Measurements from ENCODE around the gene DHCR7.

DHCR7 gene

GRCh38 chr11:71466358-71466757, 18.2 kb upstream of the DHCR7 start:
- H3K27me3 ChIP-seq (ENCODE audit: control insufficient read depth, low read length): no peaks in the 10 kb centered on the region
- TF ChIP-seq, protein P1, sequence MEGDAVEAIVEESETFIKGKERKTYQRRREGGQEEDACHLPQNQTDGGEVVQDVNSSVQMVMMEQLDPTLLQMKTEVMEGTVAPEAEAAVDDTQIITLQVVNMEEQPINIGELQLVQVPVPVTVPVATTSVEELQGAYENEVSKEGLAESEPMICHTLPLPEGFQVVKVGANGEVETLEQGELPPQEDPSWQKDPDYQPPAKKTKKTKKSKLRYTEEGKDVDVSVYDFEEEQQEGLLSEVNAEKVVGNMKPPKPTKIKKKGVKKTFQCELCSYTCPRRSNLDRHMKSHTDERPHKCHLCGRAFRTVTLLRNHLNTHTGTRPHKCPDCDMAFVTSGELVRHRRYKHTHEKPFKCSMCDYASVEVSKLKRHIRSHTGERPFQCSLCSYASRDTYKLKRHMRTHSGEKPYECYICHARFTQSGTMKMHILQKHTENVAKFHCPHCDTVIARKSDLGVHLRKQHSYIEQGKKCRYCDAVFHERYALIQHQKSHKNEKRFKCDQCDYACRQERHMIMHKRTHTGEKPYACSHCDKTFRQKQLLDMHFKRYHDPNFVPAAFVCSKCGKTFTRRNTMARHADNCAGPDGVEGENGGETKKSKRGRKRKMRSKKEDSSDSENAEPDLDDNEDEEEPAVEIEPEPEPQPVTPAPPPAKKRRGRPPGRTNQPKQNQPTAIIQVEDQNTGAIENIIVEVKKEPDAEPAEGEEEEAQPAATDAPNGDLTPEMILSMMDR (IDR thresholded peaks at IDR 0.05; ENCODE audit: low read depth, low read length, poor library complexity, severe bottlenecking): no peak
- TF ChIP-seq EZH2phosphoT487 (IDR thresholded peaks at IDR 0.05; ENCODE audit: borderline replicate concordance, low read length): no peak
- no peak overlapping the region for H3K4me3 ChIP-seq (ENCODE audit: low read length)

DNA sequence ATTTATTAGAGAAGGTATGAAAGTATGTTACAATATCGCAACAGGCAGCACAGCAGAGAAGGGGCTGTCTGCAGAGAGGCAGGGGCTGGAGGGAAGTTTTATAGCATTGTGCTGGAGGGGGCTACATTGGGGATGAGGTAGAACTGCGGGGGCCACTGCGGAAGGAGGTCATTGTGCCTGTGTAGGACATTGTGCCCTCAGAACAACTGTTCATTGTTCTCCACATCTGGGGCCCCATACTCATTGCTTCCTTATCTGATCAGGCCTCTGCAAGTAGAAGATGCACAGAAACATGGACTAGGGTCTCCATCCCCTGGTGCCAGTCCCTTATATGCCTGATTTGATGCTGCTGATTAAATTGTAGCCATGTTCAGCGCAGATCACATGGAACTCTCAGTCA, 16.9 kb upstream of the DHCR7 start:
- TF ChIP-seq, protein P1 (IDR thresholded peaks at IDR 0.05; ENCODE audit: low read depth, low read length, poor library complexity, severe bottlenecking): no peak
- TF ChIP-seq EZH2phosphoT487 (IDR thresholded peaks at IDR 0.05; ENCODE audit: borderline replicate concordance, low read length): no peak
- Histone ChIP-seq H3K4me2 (ENCODE audit: low read length) (no peak overlapping the region), H3K4me1 (ENCODE audit: control insufficient read depth, low read length) (no peaks in the 10 kb centered on the region)

More at GRCh38 chr11:71466358-71466757, 18.2 kb upstream of the DHCR7 start:
- no peak overlapping the region for H3K4me2 ChIP-seq (ENCODE audit: low read length)
- H3K36me3 ChIP-seq (ENCODE audit: control insufficient read depth, low read length): peaks cover 36% of the 10 kb centered on the region
- H3K27ac ChIP-seq (ENCODE audit: low read depth, low read length): no peak overlapping the region
- no peaks in the 10 kb centered on the region; the same call in 1 of the 2 replicates for H4K20me1 ChIP-seq (ENCODE audit: control insufficient read depth, insufficient read depth, low read depth, low read length)
- no peaks in the 10 kb centered on the region for H3K4me1 ChIP-seq (ENCODE audit: control insufficient read depth, low read length)
- no peaks in the 10 kb centered on the region for H3K9me3 ChIP-seq (ENCODE audit: control insufficient read depth, insufficient read depth, low read length)
- H3K79me2 ChIP-seq (ENCODE audit: control insufficient read depth, low read length): no peaks in the 10 kb centered on the region
- no peaks in the 10 kb centered on the region for H3F3A ChIP-seq (ENCODE audit: control insufficient read depth, insufficient read depth)
- no peaks in the 10 kb centered on the region for H3K9me2 ChIP-seq (replicated peaks; ENCODE audit: control insufficient read depth, low read length)

GRCh38 chr11:71463331-71464211, 15.4 kb upstream of the DHCR7 start:
- no peaks in the 10 kb centered on the region for H4K20me1 ChIP-seq (ENCODE audit: control insufficient read depth, insufficient read depth, low read depth, low read length)
- H3K9me2 ChIP-seq (replicated peaks; ENCODE audit: control insufficient read depth, low read length): no peaks in the 10 kb centered on the region
- no peaks in the 10 kb centered on the region for H3K4me1 ChIP-seq (ENCODE audit: control insufficient read depth, low read length)
- no peaks in the 10 kb centered on the region for H3K27me3 ChIP-seq (ENCODE audit: control insufficient read depth, low read length)
- no peak overlapping the region for H3K4me2 ChIP-seq (ENCODE audit: low read length)
- peaks cover 62% of the 10 kb centered on the region for H3K36me3 ChIP-seq (ENCODE audit: control insufficient read depth, low read length)
- H3K27ac ChIP-seq (ENCODE audit: low read depth, low read length): no peak overlapping the region
- H3K4me3 ChIP-seq (ENCODE audit: low read length): no peak overlapping the region
- H3F3A ChIP-seq (ENCODE audit: control insufficient read depth, insufficient read depth): no peaks in the 10 kb centered on the region
- H3K9me3 ChIP-seq (ENCODE audit: control insufficient read depth, insufficient read depth, low read length): no peaks in the 10 kb centered on the region
- TF ChIP-seq, protein P1 (IDR thresholded peaks at IDR 0.05; ENCODE audit: low read depth, low read length, poor library complexity, severe bottlenecking): no peak
- TF ChIP-seq EZH2phosphoT487 (IDR thresholded peaks at IDR 0.05; ENCODE audit: borderline replicate concordance, low read length): no peak
- H3K79me2 ChIP-seq (ENCODE audit: control insufficient read depth, low read length): no peaks in the 10 kb centered on the region

More for the DNA sequence above, 16.9 kb upstream of the DHCR7 start:
- peaks cover 47% of the 10 kb centered on the region for H3K36me3 ChIP-seq (ENCODE audit: control insufficient read depth, low read length)
- H3K27ac ChIP-seq (ENCODE audit: low read depth, low read length): no peak overlapping the region
- no peaks in the 10 kb centered on the region for H3K9me3 ChIP-seq (ENCODE audit: control insufficient read depth, insufficient read depth, low read length)
- no peaks in the 10 kb centered on the region for H3K27me3 ChIP-seq (ENCODE audit: control insufficient read depth, low read length)
- H3K79me2 ChIP-seq (ENCODE audit: control insufficient read depth, low read length): no peaks in the 10 kb centered on the region
- H4K20me1 ChIP-seq (ENCODE audit: control insufficient read depth, insufficient read depth, low read depth, low read length): no peaks in the 10 kb centered on the region; the same call in 1 of the 2 replicates
- H3K9me2 ChIP-seq (replicated peaks; ENCODE audit: control insufficient read depth, low read length): no peaks in the 10 kb centered on the region
- no peak overlapping the region for H3K4me3 ChIP-seq (ENCODE audit: low read length)
- no peaks in the 10 kb centered on the region for H3F3A ChIP-seq (ENCODE audit: control insufficient read depth, insufficient read depth)
